Small intestine (tissue), 16 donors: ENCODE measurements around the gene ARV1. TPM values are rescaled to one million over a fixed set of nuclear protein-coding genes. Genes with fewer than 3 reads are reported as not detected.

Source experiments
- DNase-seq, 2 donors: peaks; one replicate each; pipeline versions ENCODE4 v3.0.0 to v3.0.0-alpha.2; 2013
- FAIRE-seq: peaks from 2 replicates; lab custom pipeline; 2012; peaks lifted over from hg19 to GRCh38; lab: Jason Lieb, UNC
- H3K27ac ChIP-seq, 3 donors: one replicate each; pipeline ENCODE4 v1.5.1; 2013; ENCODE audit warnings: low read length in 2 of 3, mild to moderate bottlenecking in 2 of 3, control low read depth in 1 of 3, inconsistent platforms in 1 of 3, low read depth in 1 of 3, moderate library complexity in 1 of 3
- H3K27me3 ChIP-seq, 3 donors: one replicate each; pipeline ENCODE4 v1.6.1; 2013; ENCODE audit warnings: low read length in 3 of 3, inconsistent platforms in 1 of 3; ENCODE audit not compliant: control insufficient read depth in 3 of 3, insufficient read depth in 3 of 3
- H3K36me3 ChIP-seq, 3 donors: one replicate each; pipeline ENCODE4 v1.6.1; 2013; ENCODE audit warnings: low read length in 3 of 3, inconsistent platforms in 1 of 3, low read depth in 1 of 3, mild to moderate bottlenecking in 1 of 3, moderate library complexity in 1 of 3; ENCODE audit not compliant: control insufficient read depth in 3 of 3, insufficient read depth in 2 of 3
- H3K4me1 ChIP-seq, 3 donors: one replicate each; pipeline ENCODE4 v1.6.1; 2013; ENCODE audit warnings: low read length in 2 of 3, inconsistent platforms in 1 of 3, low read depth in 1 of 3, mild to moderate bottlenecking in 1 of 3, moderate library complexity in 1 of 3; ENCODE audit not compliant: control insufficient read depth in 3 of 3, insufficient read depth in 2 of 3
- H3K4me3 ChIP-seq, 3 donors: one replicate each; pipeline ENCODE4 v1.5.1; 2013; ENCODE audit warnings: low read length in 3 of 3, control low read depth in 1 of 3, inconsistent platforms in 1 of 3, low read depth in 1 of 3, mild to moderate bottlenecking in 1 of 3, moderate library complexity in 1 of 3
- H3K9me3 ChIP-seq, 2 donors: one replicate each; pipeline ENCODE4 v1.6.1; 2013; ENCODE audit warnings: low read depth in 1 of 2, low read length in 1 of 2; ENCODE audit not compliant: control insufficient read depth in 2 of 2, insufficient read depth in 1 of 2
- WGBS, 3 donors: extraction: QIAGEN DNeasy Blood & Tissue Kit; methylation state at CpG; one replicate each; pipeline ENCODE4 v1.1.7; 2013; 5-methylcytosine and 5-hydroxymethylcytosine counted together
- long read RNA-seq, 10 donors: transcript quantifications; one replicate each; lab custom pipeline, GENCODE V29; 2026
- polyA plus RNA-seq, 4 donors: library from polyadenylated mRNA; stranded (reverse) in 3 of 4; unstranded in 1 of 4; fragments of 200-250 nt in 3 of 4; fragments of 120-200 nt in 1 of 4; gene quantifications; one replicate each; pipeline versions ENCODE4 v1.2.1 to v1.2.3, GENCODE V29; 2013
- donor health status: healthy with polysubstance abuse.
- donor health status: control.
- donor health status: control.
- donor health status: Bipolar disorder and iron deficiency.
- donor health status: healthy.

ARV1 gene
- 10 to 100 TPM; 15.7 to 30.5 (median 22.9) TPM for polyA plus RNA-seq
- long read RNA-seq, donor 1 = 0 reads
- long read RNA-seq, donor 2, transcript ARV1-201 (6 exons, 1,335 nt) = major isoform, 5 of 5 reads
- long read RNA-seq, donor 2, partial matches to known transcripts = 0 of 5 reads
- long read RNA-seq, donor 2, other reads (novel, unspliced or antisense) = 0 of 5 reads
- long read RNA-seq, donor 3, transcript ARV1-201 (6 exons, 1,335 nt) = major isoform, 7 of 7 reads
- long read RNA-seq, donor 3, partial matches to known transcripts = 0 of 7 reads
- long read RNA-seq, donor 3, other reads (novel, unspliced or antisense) = 0 of 7 reads
- long read RNA-seq, donor 4 = 0 reads
- long read RNA-seq, donor 5 = 0 reads
- long read RNA-seq, donor 6, partial matches to known transcripts = 0 of 2 reads
- long read RNA-seq, donor 6, other reads (novel, unspliced or antisense) = 0 of 2 reads
- long read RNA-seq, donor 7 = 0 reads
- long read RNA-seq, donor 8 = 0 reads
- long read RNA-seq, donor 9, partial matches to known transcripts = 0 of 1 reads
- long read RNA-seq, donor 9, other reads (novel, unspliced or antisense) = 0 of 1 reads
- long read RNA-seq, donor 10, transcript ARV1-201 (6 exons, 1,335 nt) = major isoform, 11 of 11 reads
- long read RNA-seq, donor 10, partial matches to known transcripts = 0 of 11 reads
- long read RNA-seq, donor 10, other reads (novel, unspliced or antisense) = 0 of 11 reads

GRCh38 chr1:230978491-230979388, at the start of gene ARV1, which contains the start of gene TTC13:
TSS of gene ARV1 (plus strand) at chr1:230979094. CDS start at chr1:230979106, 12 bp downstream.
TSS of gene TTC13 (minus strand) at chr1:230978861. CDS start at chr1:230978830, 31 bp downstream.
- Histone ChIP-seq H3K9me3 (no peaks in the 10 kb centered on the region), H3K27ac (peak within 1 kb of the TSS; percentile 50 to 89 (median 52)), H3K4me3 (peak within 1 kb of the TSS; percentile 79 to 96 (median 87)), H3K27me3 (no peaks in the 10 kb centered on the region), H3K36me3 (peaks cover 0 to 16% (median 0%) of the 10 kb centered on the region in 3 donors), H3K4me1 (peaks cover 0 to 6% (median 5%) of the 10 kb centered on the region in 3 donors)
- DNase-seq = peak; percentile 98 to 99
- WGBS, 3 donors = 1% methylated on average over 48 to 79 of the region's 79 CpGs
- no peak for FAIRE-seq

DNA sequence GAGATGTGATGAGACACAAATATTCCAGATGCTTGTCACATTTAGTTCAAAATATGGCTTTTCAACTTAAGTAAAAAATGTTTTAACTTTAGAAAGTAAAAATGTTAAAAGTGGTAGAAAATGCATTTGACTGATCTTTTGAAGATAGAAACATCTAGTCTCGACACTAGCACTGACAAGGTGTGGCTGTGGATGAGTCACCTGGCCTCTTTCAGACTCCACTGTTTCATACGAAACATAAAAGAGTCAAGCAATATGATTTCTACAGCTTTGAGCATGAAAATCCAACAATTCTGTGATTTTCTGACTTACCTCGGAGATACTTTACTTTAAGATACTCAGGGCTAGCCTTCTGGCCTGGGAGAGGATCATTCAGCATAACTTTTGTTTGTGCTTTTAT, 47.9 kb upstream of the ARV1 start:
- DNase-seq (no peak), FAIRE-seq (no peak)
- Histone ChIP-seq H3K27me3 (no peaks in the 10 kb centered on the region), H3K36me3 (peaks cover 2 to 10% (median 7%) of the 10 kb centered on the region in 3 donors), H3K27ac (no peak overlapping the region), H3K4me1 (peaks cover 0 to 2% (median 0%) of the 10 kb centered on the region in 3 donors), H3K9me3 (no peaks in the 10 kb centered on the region), H3K4me3 (no peak overlapping the region)
- WGBS, 3 donors = 70 to 89% (median 84%) methylated on average over 3 of the region's 3 CpGs

GRCh38 chr1:230935852-230936251, 43.0 kb upstream of the ARV1 start:
- Histone ChIP-seq H3K36me3 (peaks cover 0 to 8% (median 5%) of the 10 kb centered on the region in 3 donors), H3K27me3 (no peaks in the 10 kb centered on the region), H3K27ac (no peak overlapping the region), H3K4me3 (no peak overlapping the region), H3K9me3 (no peaks in the 10 kb centered on the region), H3K4me1 (peaks cover 0 to 3% (median 2%) of the 10 kb centered on the region in 3 donors)
- WGBS, 3 donors = 59 to 78% (median 70%) methylated on average over 6 of the region's 6 CpGs
- FAIRE-seq = no peak
- no peak for DNase-seq

DNA sequence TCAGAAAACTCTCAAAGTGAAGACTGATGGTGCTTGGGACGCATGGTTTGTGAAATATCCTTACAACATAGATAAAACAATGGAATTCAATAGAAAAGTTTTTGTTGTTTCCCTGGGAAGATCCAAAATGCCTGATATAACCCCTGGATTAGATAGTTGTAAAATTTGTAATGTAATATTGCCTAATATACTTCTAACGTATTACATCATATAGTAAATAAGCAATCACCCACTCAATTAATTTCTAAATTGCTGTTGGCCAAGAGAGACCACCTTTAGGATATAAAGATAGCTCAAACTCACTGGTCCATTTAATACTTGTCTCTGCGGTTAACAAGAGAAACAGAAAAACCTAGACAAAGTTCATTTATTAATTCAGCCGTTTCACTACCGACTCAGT, 42.4 kb upstream of the ARV1 start:
- peaks cover 0 to 8% (median 5%) of the 10 kb centered on the region in 3 donors for H3K36me3 ChIP-seq
- 75 to 85% (median 76%) methylated on average over 5 of the region's 5 CpGs for WGBS, 3 donors
- DNase-seq (no peak), FAIRE-seq (no peak)
- no peak overlapping the region for H3K27ac ChIP-seq
- no peak overlapping the region for H3K4me3 ChIP-seq
- peaks cover 0 to 3% (median 2%) of the 10 kb centered on the region in 3 donors for H3K4me1 ChIP-seq
- H3K9me3 ChIP-seq = no peaks in the 10 kb centered on the region
- no peaks in the 10 kb centered on the region for H3K27me3 ChIP-seq

- H3K27ac ChIP-seq = no peak overlapping the region
- FAIRE-seq (no peak), DNase-seq (no peak)
- H3K9me3 ChIP-seq = no peaks in the 10 kb centered on the region
- 43 to 68% (median 60%) methylated on average over 2 of the region's 2 CpGs for WGBS, 3 donors
- H3K4me1 ChIP-seq = peaks cover 0 to 3% (median 2%) of the 10 kb centered on the region in 3 donors
- H3K4me3 ChIP-seq = no peak overlapping the region
- H3K36me3 ChIP-seq = peaks cover 0 to 6% (median 0%) of the 10 kb centered on the region in 3 donors
- no peaks in the 10 kb centered on the region for H3K27me3 ChIP-seq
These were observed 41.5 kb upstream of the ARV1 start for GRCh38 chr1:230937371-230937770.

DNA sequence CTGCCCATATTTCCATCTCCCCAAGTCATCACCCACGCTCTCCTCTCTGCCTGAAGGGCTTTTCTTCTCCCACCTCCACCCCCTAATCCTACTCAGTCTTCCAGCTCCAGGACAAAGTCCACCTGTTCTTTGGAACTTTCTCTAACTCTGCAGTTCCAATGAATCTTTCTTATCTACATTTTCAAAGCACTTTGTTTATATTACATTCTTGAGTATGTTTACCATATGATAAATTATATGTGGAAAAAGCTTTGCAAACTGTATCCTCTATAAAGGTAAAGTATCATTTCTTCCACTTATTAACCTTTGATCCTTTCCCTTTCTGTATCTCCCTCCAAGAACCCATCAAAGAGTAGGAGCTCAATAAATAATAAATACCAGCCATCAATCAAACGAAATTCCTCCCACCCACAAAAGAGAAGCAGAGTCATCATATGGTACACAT, 39.9 kb upstream of the ARV1 start:
- Histone ChIP-seq H3K27me3 (no peaks in the 10 kb centered on the region), H3K36me3 (peaks cover 0 to 7% (median 0%) of the 10 kb centered on the region in 3 donors), H3K27ac (no peak overlapping the region), H3K4me3 (no peak overlapping the region), H3K9me3 (no peaks in the 10 kb centered on the region), H3K4me1 (peaks cover 0 to 3% (median 2%) of the 10 kb centered on the region in 3 donors)
- 16 to 58% (median 35%) methylated on average over 2 of the region's 2 CpGs for WGBS, 3 donors
- FAIRE-seq (peak; percentile 33), DNase-seq (peak; percentile 48 to 64)

GRCh38 chr1:230939806-230940489, 38.9 kb upstream of the ARV1 start:
- WGBS, 3 donors = 68 to 84% (median 72%) methylated on average over 4 of the region's 4 CpGs
- no peak for DNase-seq
- no peak overlapping the region for H3K4me3 ChIP-seq
- H3K27me3 ChIP-seq = no peaks in the 10 kb centered on the region
- H3K4me1 ChIP-seq = peaks cover 0 to 3% (median 2%) of the 10 kb centered on the region in 3 donors
- no peaks in the 10 kb centered on the region for H3K9me3 ChIP-seq
- no peak overlapping the region for H3K27ac ChIP-seq
- FAIRE-seq = no peak
- H3K36me3 ChIP-seq = peaks cover 0 to 7% (median 0%) of the 10 kb centered on the region in 3 donors
